ENCODE results near the gene QRFPR. TPM values are rescaled to one million over a fixed set of nuclear protein-coding genes. Genes with fewer than 3 reads are reported as not detected.

QRFPR gene
- total RNA-seq, 6 donors from 2014 or later, result not detected

GRCh38 chr4:121336706-121337105, 44.1 kb downstream of the QRFPR start:
- Histone ChIP-seq H3K36me3 (no peaks in the 10 kb centered on the region), H3K4me1 (no peaks in the 10 kb centered on the region), H3K27me3 (no peaks in the 10 kb centered on the region), H3K27ac (no peak overlapping the region), H3K4me3 (no peak overlapping the region), H3K9me3 (no peaks in the 10 kb centered on the region)
- TF ChIP-seq CTCF (IDR thresholded peaks at IDR 0.05) (no peak), POLR2A (IDR thresholded peaks at IDR 0.05) (no peak), POLR2AphosphoS5 (IDR thresholded peaks at IDR 0.05) (no peak), EP300 (IDR thresholded peaks at IDR 0.05) (no peak)
- no peak for ATAC-seq (ENCODE audit: low FRiP score in 2 of 2)
- no peak for DNase-seq
- WGBS, 2 donors, result 84 to 98% methylated on average over 2 of the region's 2 CpGs

- ATAC-seq (ENCODE audit: low FRiP score in 2 of 2), result no peak
- H3K27ac ChIP-seq, result no peak overlapping the region
- no peaks in the 10 kb centered on the region for H3K9me3 ChIP-seq
- H3K27me3 ChIP-seq, result no peaks in the 10 kb centered on the region
- H3K4me3 ChIP-seq, result no peak overlapping the region
- H3K36me3 ChIP-seq, result no peaks in the 10 kb centered on the region
- TF ChIP-seq POLR2A (IDR thresholded peaks at IDR 0.05) (no peak), POLR2AphosphoS5 (IDR thresholded peaks at IDR 0.05) (no peak), EP300 (IDR thresholded peaks at IDR 0.05) (no peak), CTCF (IDR thresholded peaks at IDR 0.05) (no peak)
- WGBS, 2 donors, result 66 to 69% methylated on average over 4 of the region's 4 CpGs
- DNase-seq, result no peak
- no peaks in the 10 kb centered on the region for H3K4me1 ChIP-seq
Measured at GRCh38 chr4:121330180-121330665, 50.6 kb downstream of the QRFPR start.

GRCh38 chr4:121326597-121326996, 54.2 kb downstream of the QRFPR start:
- TF ChIP-seq POLR2A (IDR thresholded peaks at IDR 0.05), result no peak
- TF ChIP-seq POLR2AphosphoS5 (IDR thresholded peaks at IDR 0.05), result no peak
- TF ChIP-seq EP300 (IDR thresholded peaks at IDR 0.05), result no peak
- no peak for TF ChIP-seq CTCF (IDR thresholded peaks at IDR 0.05)
- ATAC-seq (ENCODE audit: low FRiP score in 2 of 2), result no peak
- no peak overlapping the region for H3K27ac ChIP-seq
- no peaks in the 10 kb centered on the region for H3K36me3 ChIP-seq
- DNase-seq, result no peak
- no peaks in the 10 kb centered on the region for H3K9me3 ChIP-seq
- no peaks in the 10 kb centered on the region for H3K4me1 ChIP-seq
- 58 to 65% methylated on average over 1 of the region's 1 CpG for WGBS, 2 donors
- no peaks in the 10 kb centered on the region for H3K27me3 ChIP-seq
- no peak overlapping the region for H3K4me3 ChIP-seq

- Histone ChIP-seq H3K4me1 (no peaks in the 10 kb centered on the region), H3K9me3 (no peaks in the 10 kb centered on the region), H3K36me3 (no peaks in the 10 kb centered on the region), H3K27ac (no peak overlapping the region), H3K27me3 (no peaks in the 10 kb centered on the region), H3K4me3 (no peak overlapping the region)
- 88 to 94% methylated on average over 3 of the region's 3 CpGs for WGBS, 2 donors
- no peak for DNase-seq
- ATAC-seq (ENCODE audit: low FRiP score in 2 of 2), result no peak
- TF ChIP-seq POLR2A (IDR thresholded peaks at IDR 0.05), result no peak
- TF ChIP-seq CTCF (IDR thresholded peaks at IDR 0.05), result no peak
- no peak for TF ChIP-seq POLR2AphosphoS5 (IDR thresholded peaks at IDR 0.05)
Measured at GRCh38 chr4:121324331-121324730, 56.5 kb downstream of the QRFPR start.

- Histone ChIP-seq H3K27ac (no peak overlapping the region), H3K36me3 (no peaks in the 10 kb centered on the region), H3K4me1 (no peaks in the 10 kb centered on the region), H3K4me3 (no peak overlapping the region), H3K27me3 (no peaks in the 10 kb centered on the region), H3K9me3 (no peaks in the 10 kb centered on the region)
- TF ChIP-seq POLR2A (IDR thresholded peaks at IDR 0.05) (no peak), CTCF (IDR thresholded peaks at IDR 0.05) (no peak), EP300 (IDR thresholded peaks at IDR 0.05) (no peak), POLR2AphosphoS5 (IDR thresholded peaks at IDR 0.05) (no peak)
- 36 to 37% methylated on average over 3 of the region's 3 CpGs for WGBS, 2 donors
- ATAC-seq (ENCODE audit: low FRiP score in 2 of 2) (no peak), DNase-seq (no peak)
Measured at GRCh38 chr4:121321466-121321865, 59.4 kb downstream of the QRFPR start.

All from upper lobe of left lung (tissue), 6 donors.